Measurements from ENCODE around the gene TOMM40. TPM values are rescaled to one million over a fixed set of nuclear protein-coding genes. Genes with fewer than 3 reads are reported as not detected.

Gene TOMM40
- total and polyA plus RNA-seq, 2 of the 13 experiments (the other 11 are each of a cell fraction or from before 2014, with no cell fraction given): 72.0 to 110 TPM

GRCh38 chr19:44924243-44924725 lies 33.2 kb downstream of the TOMM40 start (continued):
- TF ChIP-seq MLXIP (CRISPR knock-in tag; IDR thresholded peaks at IDR 0.05; ENCODE audit: borderline replicate concordance) (peak; percentile 18; the same call in 1 of the 2 replicates), HDAC6 (IDR thresholded peaks at IDR 0.05; ENCODE audit: low read depth, low read length) (no peak), NFKBIZ (CRISPR knock-in tag; IDR thresholded peaks at IDR 0.05) (peak; percentile 90), ZNF761 (CRISPR knock-in tag; conservative IDR thresholded peaks at IDR 0.05) (no peak), ESRRA (CRISPR knock-in tag; IDR thresholded peaks at IDR 0.05; ENCODE audit: low read depth) (peak; percentile 99), JDP2 (CRISPR knock-in tag; IDR thresholded peaks at IDR 0.05; ENCODE audit: borderline replicate concordance) (no peak; the same call in 1 of the 2 replicates), NFAT5 (CRISPR knock-in tag; IDR thresholded peaks at IDR 0.05) (peak; percentile 31; the same call in 1 of the 2 replicates), RFXANK (CRISPR knock-in tag; IDR thresholded peaks at IDR 0.05) (peak; percentile 96), ZNF773 (CRISPR knock-in tag; IDR thresholded peaks at IDR 0.05; ENCODE audit: borderline replicate concordance) (no peak), SKI (IDR thresholded peaks at IDR 0.05; ENCODE audit: partially characterized antibody) (peak; percentile 95), KDM2A (CRISPR knock-in tag; IDR thresholded peaks at IDR 0.05; ENCODE audit: borderline replicate concordance, low read depth) (peak; percentile 85), ISX (CRISPR knock-in tag; conservative IDR thresholded peaks at IDR 0.05) (no peak), ZNF740 (CRISPR knock-in tag; IDR thresholded peaks at IDR 0.05) (0 out of 2 replicates have a peak, but pooled peaks have one; percentile 39), ZNF83 (CRISPR knock-in tag; IDR thresholded peaks at IDR 0.05; ENCODE audit: borderline replicate concordance) (no peak), FUBP1 (CRISPR knock-in tag; IDR thresholded peaks at IDR 0.05; ENCODE audit: borderline replicate concordance) (peak; percentile 77), NRL (CRISPR knock-in tag; IDR thresholded peaks at IDR 0.05; ENCODE audit: borderline replicate concordance) (peak; percentile 46; the same call in 1 of the 2 replicates), CBX1 (IDR thresholded peaks at IDR 0.05; ENCODE audit: low read depth) (no peak), FOXO4 (CRISPR knock-in tag; conservative IDR thresholded peaks at IDR 0.05) (0 out of 2 replicates have a peak, but pooled peaks have one; percentile 64)

All from HepG2 (cell line).